Psoas muscle (tissue), 8 donors: ENCODE data around the gene ESRP2. TPM values are rescaled to one million over a fixed set of nuclear protein-coding genes. Genes with fewer than 3 reads are reported as not detected.

Source experiments
- ATAC-seq, 4 donors: fragments of 200-7000 bp; cut with Tn5 transposase; one replicate each; pipeline ENCODE4 v1.9.1; 2020; ENCODE audit warnings: moderate library complexity in 3 of 4, mild to moderate bottlenecking in 2 of 4
- DNase-seq, 2 donors: peaks; one replicate each; pipeline ENCODE4 v3.0.0-alpha.2; 2020
- H3K27ac ChIP-seq: fragments of 200-600 bp; one replicate; pipeline ENCODE4 v1.8.0; 2022
- H3K27me3 ChIP-seq, 3 donors: fragments of 200-600 bp in 1 of 3; one replicate each; pipeline versions ENCODE4 v1.6.1 to v1.8.0; 2013 to 2022; ENCODE audit warnings: low read length in 2 of 3, mild to moderate bottlenecking in 2 of 3, moderate library complexity in 1 of 3; ENCODE audit not compliant: insufficient read depth in 3 of 3
- H3K36me3 ChIP-seq, 2 donors: fragments of 200-600 bp in 1 of 2; one replicate each; pipeline versions ENCODE4 v1.6.1 to v1.8.0; 2013 to 2022; ENCODE audit warnings: low read depth in 1 of 2, mild to moderate bottlenecking in 1 of 2, moderate library complexity in 1 of 2; ENCODE audit not compliant: insufficient read depth in 1 of 2
- H3K4me1 ChIP-seq: fragments of 200-600 bp; one replicate; pipeline ENCODE4 v1.8.0; 2022
- H3K4me3 ChIP-seq: fragments of 200-600 bp; one replicate; pipeline ENCODE4 v1.8.0; 2022; ENCODE audit warnings: mild to moderate bottlenecking
- H3K9me3 ChIP-seq: fragments of 200-600 bp; one replicate; pipeline ENCODE4 v1.8.0; 2022
- WGBS, 3 donors: extraction: QIAGEN DNeasy Blood & Tissue Kit; methylation state at CpG; one replicate each; pipeline versions ENCODE4 v1.1.6 to v1.1.7; 2013; 5-methylcytosine and 5-hydroxymethylcytosine counted together
- intact Hi-C, 2 donors: fragments of 100-400 bp; cut with DNase I; formaldehyde crosslinking; loops; one replicate each; pipeline versions ENCODE4 v1.11.0 to v1.14.2; 2022
- polyA plus RNA-seq, 3 donors: library from polyadenylated mRNA; stranded (reverse); fragments of 200-250 nt; gene quantifications; one replicate each; pipeline ENCODE4 v1.2.3, GENCODE V29; 2013
- total RNA-seq, 4 donors: library from RNA; stranded (reverse); fragmentation: NEBNext Ultra II Directional in 2 of 4; extraction: Animal tissue kit (Norgen Biotek cat#: 25700) in 2 of 4; gene quantifications; one replicate each; pipeline versions ENCODE4 v1.2.1 to v1.2.4, GENCODE V29; 2021 to 2023
- TF ChIP-seq, protein P1 (sequence below): fragments of 200-600 bp; IDR thresholded peaks from one replicate; pipeline ENCODE4 v1.8.0; 2022; ENCODE audit warnings: antibody characterized with exemption
- donor health status: healthy with polysubstance abuse.
- donor health status: DM: no; HTN: no; CAD: no; lungs with moderate emphysema.
- donor health status: Bipolar disorder and iron deficiency.
- donor health status: healthy.
- donor health status: DM: yes; HTN: yes; CAD: no.
- donor health status: DM: no; HTN: no; CAD: no.
- donor health status: DM: no; HTN: no; CAD: no.
- donor health status: DM: yes; HTN: yes; CAD: no.

Gene ESRP2
- total and polyA plus RNA-seq, 7 donors, result 0.03 to 0.08 (median 0.05) TPM; not detected in 4

DNA sequence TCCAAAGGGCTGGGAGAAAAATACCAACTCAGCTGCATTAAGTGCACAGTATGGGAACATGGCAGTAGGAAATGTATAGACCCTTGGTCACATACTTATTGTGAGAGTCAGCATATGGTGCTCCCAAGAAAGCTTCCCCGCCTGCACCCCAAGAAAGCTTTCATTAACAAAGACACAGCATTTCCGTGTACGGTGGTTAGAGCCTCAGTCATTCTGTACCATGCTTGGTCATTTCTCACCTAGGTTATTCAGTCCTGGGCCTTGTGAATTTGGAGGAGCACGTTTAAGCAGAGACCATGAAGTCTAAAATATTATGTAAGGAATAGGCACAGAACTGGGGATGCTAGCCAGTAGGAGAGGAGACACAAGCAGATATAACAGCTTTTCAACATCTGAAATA lies 56.1 kb downstream of the ESRP2 start:
- H3K27me3 ChIP-seq, result no peaks in the 10 kb centered on the region
- TF ChIP-seq, protein P1, sequence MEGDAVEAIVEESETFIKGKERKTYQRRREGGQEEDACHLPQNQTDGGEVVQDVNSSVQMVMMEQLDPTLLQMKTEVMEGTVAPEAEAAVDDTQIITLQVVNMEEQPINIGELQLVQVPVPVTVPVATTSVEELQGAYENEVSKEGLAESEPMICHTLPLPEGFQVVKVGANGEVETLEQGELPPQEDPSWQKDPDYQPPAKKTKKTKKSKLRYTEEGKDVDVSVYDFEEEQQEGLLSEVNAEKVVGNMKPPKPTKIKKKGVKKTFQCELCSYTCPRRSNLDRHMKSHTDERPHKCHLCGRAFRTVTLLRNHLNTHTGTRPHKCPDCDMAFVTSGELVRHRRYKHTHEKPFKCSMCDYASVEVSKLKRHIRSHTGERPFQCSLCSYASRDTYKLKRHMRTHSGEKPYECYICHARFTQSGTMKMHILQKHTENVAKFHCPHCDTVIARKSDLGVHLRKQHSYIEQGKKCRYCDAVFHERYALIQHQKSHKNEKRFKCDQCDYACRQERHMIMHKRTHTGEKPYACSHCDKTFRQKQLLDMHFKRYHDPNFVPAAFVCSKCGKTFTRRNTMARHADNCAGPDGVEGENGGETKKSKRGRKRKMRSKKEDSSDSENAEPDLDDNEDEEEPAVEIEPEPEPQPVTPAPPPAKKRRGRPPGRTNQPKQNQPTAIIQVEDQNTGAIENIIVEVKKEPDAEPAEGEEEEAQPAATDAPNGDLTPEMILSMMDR, result no peak
- DNase-seq (no peak), ATAC-seq (no peak)
- peaks cover 19% of the 10 kb centered on the region for H3K4me1 ChIP-seq
- peaks cover 3 to 74% of the 10 kb centered on the region in 2 donors for H3K36me3 ChIP-seq
- no peak overlapping the region for H3K4me3 ChIP-seq
- no peaks in the 10 kb centered on the region for H3K9me3 ChIP-seq
- 92 to 95% (median 94%) methylated on average over 4 of the region's 4 CpGs for WGBS, 3 donors
- peak overlapping the region; percentile 43 for H3K27ac ChIP-seq
- intact Hi-C loops, result no loop called here

DNA sequence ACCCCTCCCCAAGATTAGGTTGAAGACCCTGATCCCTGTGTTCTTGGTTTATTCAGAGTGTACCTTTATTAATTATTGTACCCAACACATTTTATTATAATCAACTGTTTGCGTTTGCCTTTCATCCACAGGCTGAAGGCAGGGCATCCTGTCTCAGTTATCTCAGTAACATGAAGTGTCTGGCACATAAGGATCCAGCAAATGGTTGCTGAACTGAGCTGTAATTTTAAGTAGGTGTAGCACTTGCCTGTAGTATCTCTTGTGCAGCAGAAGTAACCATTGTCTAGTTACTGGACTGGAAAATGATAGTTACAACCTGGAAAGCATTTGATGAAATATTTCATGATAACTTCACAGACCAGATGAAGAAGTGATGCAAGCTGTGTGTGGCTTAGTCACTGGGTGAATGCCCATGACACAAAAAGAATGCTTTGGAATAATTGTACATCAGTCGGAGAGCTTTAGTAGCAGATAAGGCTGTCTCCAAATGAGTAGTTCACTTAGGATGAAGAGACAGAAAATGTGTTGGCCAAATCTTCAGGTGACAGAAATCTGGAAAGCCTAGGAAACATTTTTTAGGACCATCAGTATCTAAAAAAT lies 56.6 kb downstream of the ESRP2 start:
- intact Hi-C loops, result no loop called here
- WGBS, 3 donors, result 86 to 91% (median 90%) methylated on average over 2 of the region's 2 CpGs
- no peaks in the 10 kb centered on the region for H3K27me3 ChIP-seq
- ATAC-seq (no peak), DNase-seq (no peak)
- H3K27ac ChIP-seq, result no peak overlapping the region
- peaks cover 19% of the 10 kb centered on the region for H3K4me1 ChIP-seq
- H3K36me3 ChIP-seq, result peaks cover 3 to 75% of the 10 kb centered on the region in 2 donors
- TF ChIP-seq, protein P1, result no peak
- H3K9me3 ChIP-seq, result no peaks in the 10 kb centered on the region
- H3K4me3 ChIP-seq, result no peak overlapping the region

Other genes with a start within 250 kb of the ESRP2 start
- 1 to 10 TPM in 1 of 4 donors, under 1 TPM in 2, not detected in 1; 0.25 to 1.1 (median 0.82) TPM for gene DPEP2, start 236.6 kb downstream of the ESRP2 start, total RNA-seq
- gene DPEP2, start 236.6 kb downstream of the ESRP2 start, polyA plus RNA-seq, result under 1 TPM; 0.23 to 0.29 (median 0.27) TPM
- gene DPEP2NB, start 220.2 kb downstream of the ESRP2 start, total RNA-seq, result not detected
- under 1 TPM in 1 of 3 donors, not detected in 2; 0.05 TPM for gene DPEP2NB, start 220.2 kb downstream of the ESRP2 start, polyA plus RNA-seq
- 10 to 100 TPM; 10.0 to 19.3 (median 14.4) TPM for gene DDX28, start 212.9 kb downstream of the ESRP2 start, total RNA-seq
- 10 to 100 TPM; 11.9 to 20.2 (median 12.6) TPM for gene DDX28, start 212.9 kb downstream of the ESRP2 start, polyA plus RNA-seq
- 10 to 100 TPM in 2 of 4 donors, 1 to 10 TPM in 2; 7.0 to 10.5 (median 9.8) TPM for gene DUS2, start 212.8 kb downstream of the ESRP2 start, total RNA-seq
- gene DUS2, start 212.8 kb downstream of the ESRP2 start, polyA plus RNA-seq, result 10 to 100 TPM in 1 of 3 donors, 1 to 10 TPM in 2; 3.4 to 15.1 (median 9.5) TPM
- gene NFATC3, start 150.8 kb downstream of the ESRP2 start, total RNA-seq, result 10 to 100 TPM; 40.8 to 53.5 (median 44.0) TPM
- 10 to 100 TPM in 2 of 3 donors, 1 to 10 TPM in 1; 9.8 to 43.1 (median 17.3) TPM for gene NFATC3, start 150.8 kb downstream of the ESRP2 start, polyA plus RNA-seq
- 10 to 100 TPM; 28.0 to 65.0 (median 31.0) TPM for gene PLA2G15, start 9.2 kb upstream of the ESRP2 start, total RNA-seq
- gene PLA2G15, start 9.2 kb upstream of the ESRP2 start, polyA plus RNA-seq, result 10 to 100 TPM; 13.0 to 31.7 (median 22.6) TPM
- 100 to 1,000 TPM in 1 of 4 donors, 10 to 100 TPM in 3; 25.6 to 217 (median 70.5) TPM for gene SLC7A6, start 28.4 kb upstream of the ESRP2 start, total RNA-seq
- 10 to 100 TPM in 2 of 3 donors, 1 to 10 TPM in 1; 9.2 to 55.2 (median 36.4) TPM for gene SLC7A6, start 28.4 kb upstream of the ESRP2 start, polyA plus RNA-seq
- gene SLC7A6OS, start 74.8 kb upstream of the ESRP2 start, total RNA-seq, result 10 to 100 TPM in 2 of 4 donors, 1 to 10 TPM in 2; 7.9 to 12.6 (median 9.9) TPM
- 10 to 100 TPM in 1 of 3 donors, 1 to 10 TPM in 2; 5.8 to 16.3 (median 9.5) TPM for gene SLC7A6OS, start 74.8 kb upstream of the ESRP2 start, polyA plus RNA-seq
- gene PRMT7, start 74.9 kb upstream of the ESRP2 start, total RNA-seq, result 10 to 100 TPM; 19.9 to 31.4 (median 26.6) TPM
- gene PRMT7, start 74.9 kb upstream of the ESRP2 start, polyA plus RNA-seq, result 10 to 100 TPM; 18.9 to 45.1 (median 20.4) TPM
- gene SMPD3, start 212.4 kb upstream of the ESRP2 start, total RNA-seq, result under 1 TPM; 0.04 to 0.21 (median 0.11) TPM
- gene SMPD3, start 212.4 kb upstream of the ESRP2 start, polyA plus RNA-seq, result under 1 TPM; 0.04 to 0.18 (median 0.08) TPM